Caco-2 (cell line): ENCODE results near the gene CRYZL1. TPM values are rescaled to one million over a fixed set of nuclear protein-coding genes. Genes with fewer than 3 reads are reported as not detected.

Experiments used
- BruUV-seq: library from RNA; stranded (reverse); fragments of 400-500 nt; replicated peaks from 2 replicates; lab custom pipeline; 2021; lab: Mats Ljungman, UMichigan
- CTCF ChIA-PET: fragments of 300-600 bp; sonication (Branson Sonifier 250); formaldehyde crosslinking; loops from one replicate; lab custom pipeline; 2022; ENCODE audit warnings: antibody characterized with exemption; lab: Charles Lee
- POLR2A ChIA-PET: fragments of 300-600 bp; sonication (Branson Sonifier 250); formaldehyde crosslinking; loops from one replicate; lab custom pipeline; 2022; ENCODE audit warnings: antibody characterized with exemption; lab: Charles Lee
- DNase-seq, 2 experiments: peaks; one replicate each; pipeline versions ENCODE4 v3.0.0 to v3.0.0-alpha.2; 2020 to 2022
- H3K27me3 ChIP-seq: replicated peaks from 2 replicates; pipeline ENCODE4 v1.6.0; 2011; ENCODE audit warnings: low read length; ENCODE audit not compliant: control insufficient read depth, insufficient read depth
- H3K36me3 ChIP-seq: 2 replicates; pipeline ENCODE4 v1.5.1; 2011; ENCODE audit warnings: low read length; ENCODE audit not compliant: control insufficient read depth, insufficient read depth
- H3K4me1 ChIP-seq: fragments of 250-450 bp; sonication (Bioruptor Pico); 2 replicates; pipeline ENCODE4 v1.5.1; 2020; ENCODE audit warnings: mild to moderate bottlenecking
- H3K4me3 ChIP-seq: 2 replicates; pipeline ENCODE4 v1.5.1; 2011; ENCODE audit warnings: low read depth, mild to moderate bottlenecking, control low read depth, low read length
- H3K9me3 ChIP-seq: fragments of 250-450 bp; sonication (Bioruptor Pico); 2 replicates; pipeline ENCODE4 v1.5.1; 2020; ENCODE audit warnings: mild to moderate bottlenecking, moderate library complexity
- H3K27ac Mint-ChIP-seq: one replicate; pipeline ENCODE4 v1.8.0; 2022; ENCODE audit warnings: mixed read lengths; ENCODE audit not compliant: unreplicated experiment
- H3K27me3 Mint-ChIP-seq: one replicate; pipeline ENCODE4 v1.8.0; 2022; ENCODE audit warnings: mixed read lengths; ENCODE audit not compliant: insufficient read depth, unreplicated experiment
- H3K36me3 Mint-ChIP-seq: one replicate; pipeline ENCODE4 v1.8.0; 2022; ENCODE audit warnings: mild to moderate bottlenecking, mixed read lengths; ENCODE audit not compliant: insufficient read depth, unreplicated experiment
- H3K4me1 Mint-ChIP-seq: one replicate; pipeline ENCODE4 v1.8.0; 2022; ENCODE audit warnings: low read depth, mixed read lengths; ENCODE audit not compliant: unreplicated experiment
- H3K4me3 Mint-ChIP-seq: one replicate; pipeline ENCODE4 v1.8.0; 2022; ENCODE audit warnings: mild to moderate bottlenecking, moderate library complexity, mixed read lengths; ENCODE audit not compliant: unreplicated experiment
- H3K9me3 Mint-ChIP-seq: one replicate; pipeline ENCODE4 v1.8.0; 2022; ENCODE audit warnings: mixed read lengths; ENCODE audit not compliant: unreplicated experiment
- CTCF ChIP-seq, 2 experiments: fragments of 200-600 bp in 1 of 2; IDR thresholded peaks; 1 replicate in 1 of 2; 2 replicates in 1 of 2; pipeline versions ENCODE4 v1.5.1 to v1.8.0; 2011 to 2022; ENCODE audit warnings: antibody characterized with exemption in 1 of 2, control low read depth in 1 of 2, inconsistent platforms in 1 of 2, low read depth in 1 of 2, low read length in 1 of 2, mild to moderate bottlenecking in 1 of 2, moderate library complexity in 1 of 2; ENCODE audit not compliant: insufficient read depth in 1 of 2, severe bottlenecking in 1 of 2, unreplicated experiment in 1 of 2
- intact Hi-C: fragments of 100-400 bp; cut with micrococcal nuclease; formaldehyde crosslinking; loops from one replicate; pipeline ENCODE4 v1.10.0; 2022; ENCODE audit not compliant: unreplicated experiment
- total RNA-seq: library from RNA; stranded (reverse); gene quantifications from 2 replicates; pipeline ENCODE4 v1.2.3, GENCODE V29; 2022

CRYZL1 gene
- total RNA-seq, 1 experiment from 2014 or later: 26.6 TPM

GRCh38 chr21:33539616-33540015 lies 101.9 kb downstream of the CRYZL1 start:
- Mint-ChIP-seq H3K9me3 (peaks cover 10% of the 10 kb centered on the region), H3K36me3 (peaks cover 81% of the 10 kb centered on the region), H3K27ac (no peak overlapping the region), H3K4me3 (no peak overlapping the region), H3K27me3 (no peaks in the 10 kb centered on the region), H3K4me1 (peaks cover 16% of the 10 kb centered on the region)
- BruUV-seq: no TSS peak
- no peaks in the 10 kb centered on the region; the same call in 1 of the 2 replicates for H3K36me3 ChIP-seq
- no peak for DNase-seq
- no peak overlapping the region for H3K4me3 ChIP-seq
- ChIA-PET POLR2A (no interaction called here), CTCF (no interaction called here)
- no peak for TF ChIP-seq CTCF (IDR thresholded peaks at IDR 0.05; ENCODE audit: insufficient read depth in 1 of 2, low read depth in 1 of 2, low read length in 1 of 2, severe bottlenecking in 1 of 2, unreplicated experiment in 1 of 2)
- no peaks in the 10 kb centered on the region for H3K9me3 ChIP-seq
- intact Hi-C loops: loop anchor here (5.0 kb wide), 1 partner anchor 68 kb away; no protein-coding TSS in a partner anchor
- H3K4me1 ChIP-seq: peaks cover 10% of the 10 kb centered on the region
- H3K27me3 ChIP-seq: no peaks in the 10 kb centered on the region

Other genes starting within 250 kb of the CRYZL1 start
- gene IFNGR2, start 238.3 kb downstream of the CRYZL1 start, total RNA-seq: 47.0 and 56.9 TPM in 2 replicates
- 21.0 and 25.9 TPM in 2 replicates for gene TMEM50B, start 161.8 kb downstream of the CRYZL1 start, total RNA-seq
- gene DNAJC28, start 150.0 kb downstream of the CRYZL1 start, total RNA-seq: 2.5 and 2.7 TPM in 2 replicates
- 134 and 147 TPM in 2 replicates for gene GART, start 99.6 kb downstream of the CRYZL1 start, total RNA-seq
- gene SON, start 98.7 kb downstream of the CRYZL1 start, total RNA-seq: 220 and 273 TPM in 2 replicates
- gene DONSON, start 53.1 kb downstream of the CRYZL1 start, total RNA-seq: 36.2 and 36.4 TPM in 2 replicates
- gene ITSN1, start 760 bp upstream of the CRYZL1 start, total RNA-seq: 88.5 and 98.4 TPM in 2 replicates